Measurements from ENCODE around the gene LOC101059915.
A peak's percentile ranks its signal among the peaks of the same experiment; 100 is the strongest.
"Not testable (repeated sequence)": the region's sequence is repeated elsewhere in the genome, so short reads cannot be mapped to it uniquely, and the experiment has no call there.

The LOC101059915 gene

DNA sequence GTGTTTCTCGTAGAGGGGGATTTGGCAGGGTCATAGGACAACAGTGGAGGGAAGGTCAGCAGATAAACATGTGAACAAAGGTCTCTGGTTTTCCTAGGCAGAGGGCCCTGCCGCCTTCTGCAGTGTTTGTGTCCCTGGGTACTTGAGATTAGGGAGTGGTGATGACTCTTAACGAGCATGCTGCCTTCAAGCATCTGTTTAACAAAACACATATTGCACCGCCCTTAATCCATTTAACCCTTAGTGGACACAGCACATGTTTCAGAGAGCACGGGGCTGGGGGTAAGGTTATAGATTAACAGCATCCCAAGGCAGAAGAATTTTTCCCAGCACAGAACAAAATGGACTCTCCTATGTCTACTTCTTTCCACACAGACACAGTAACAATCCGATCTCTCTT lies 22.9 kb upstream of the LOC101059915 start:
- H3K4me3 ChIP-seq (ENCODE audit: low read length); H3K4me1 ChIP-seq (ENCODE audit: control insufficient read depth, insufficient read depth, low read length); H3K27ac ChIP-seq (ENCODE audit: low read length); ATAC-seq; intact Hi-C loops (cut with DNase I); H3K27me3 ChIP-seq (ENCODE audit: control insufficient read depth, insufficient read depth); DNase-seq; H3K9me3 ChIP-seq (ENCODE audit: control insufficient read depth, low read length): not testable (repeated sequence)
- 42% methylated on average over 5 of the region's 6 CpGs for WGBS

DNA sequence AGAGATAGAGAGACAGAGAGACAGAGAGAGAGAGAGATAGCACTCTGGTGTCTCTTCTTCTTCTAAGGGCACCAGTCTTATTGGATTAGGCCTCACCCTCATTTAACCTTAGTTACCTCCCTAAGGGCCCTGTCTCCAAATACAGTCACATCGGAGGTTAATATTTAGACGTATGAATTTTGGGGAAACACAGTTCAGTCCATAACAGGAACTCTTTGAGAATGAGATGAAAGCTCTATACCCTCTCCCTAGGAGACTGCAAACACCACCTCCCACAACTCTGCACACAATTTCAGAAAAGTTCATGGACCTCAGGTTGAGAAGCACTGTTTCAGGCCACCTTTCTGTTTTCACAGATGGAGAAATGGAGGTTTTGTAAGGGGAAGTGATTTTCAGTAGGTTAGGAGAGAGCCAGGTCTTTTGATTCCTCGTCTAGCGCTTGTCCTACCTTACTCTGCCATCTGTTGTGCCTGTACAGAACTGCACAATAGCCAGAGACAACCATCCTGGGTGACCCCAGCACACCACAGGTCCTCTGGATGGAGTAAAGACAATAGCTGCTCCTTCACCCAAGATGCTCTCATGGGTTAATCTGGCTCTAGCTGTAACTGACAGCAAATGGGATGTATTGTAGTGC lies 16.9 kb upstream of the LOC101059915 start:
- DNase-seq (no peak), ATAC-seq (peak; percentile 55 to 66)
- Histone ChIP-seq H3K4me1 (ENCODE audit: control insufficient read depth, insufficient read depth, low read length) (no peaks in the 10 kb centered on the region), H3K9me3 (ENCODE audit: control insufficient read depth, low read length) (no peaks in the 10 kb centered on the region), H3K27ac (ENCODE audit: low read length) (no peak overlapping the region), H3K4me3 (ENCODE audit: low read length) (no peak overlapping the region), H3K27me3 (ENCODE audit: control insufficient read depth, insufficient read depth) (no peaks in the 10 kb centered on the region)
- intact Hi-C loops (cut with DNase I): no loop called here
- 63% methylated on average over 4 of the region's 4 CpGs for WGBS

DNA sequence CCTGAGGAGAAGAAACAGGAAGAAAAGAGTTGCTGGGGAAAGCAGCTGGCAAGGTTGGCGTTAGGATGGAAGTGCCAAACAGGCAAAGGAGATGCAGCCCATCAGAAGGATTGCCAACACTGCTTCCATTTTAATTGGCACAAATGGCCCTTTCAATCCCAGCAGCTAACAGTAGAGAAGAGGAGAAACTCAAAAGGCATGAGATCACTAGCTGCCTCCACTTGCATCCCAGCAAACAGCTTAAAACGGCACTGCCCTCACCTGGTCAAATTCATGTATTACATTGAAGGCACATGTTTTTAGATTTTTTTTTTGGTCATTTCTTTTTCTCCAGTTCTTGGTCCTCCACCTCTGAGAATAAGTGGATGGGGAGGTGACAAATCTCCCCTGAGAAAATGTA lies 14.9 kb upstream of the LOC101059915 start:
- H3K27me3 ChIP-seq (ENCODE audit: control insufficient read depth, insufficient read depth): no peaks in the 10 kb centered on the region
- no peak overlapping the region for H3K4me3 ChIP-seq (ENCODE audit: low read length)
- DNase-seq (no peak), ATAC-seq (peak; percentile 33 to 48)
- no peaks in the 10 kb centered on the region for H3K9me3 ChIP-seq (ENCODE audit: control insufficient read depth, low read length)
- 28% methylated on average over 2 of the region's 2 CpGs for WGBS
- H3K4me1 ChIP-seq (ENCODE audit: control insufficient read depth, insufficient read depth, low read length): no peaks in the 10 kb centered on the region
- intact Hi-C loops (cut with DNase I): no loop called here
- H3K27ac ChIP-seq (ENCODE audit: low read length): no peak overlapping the region

DNA sequence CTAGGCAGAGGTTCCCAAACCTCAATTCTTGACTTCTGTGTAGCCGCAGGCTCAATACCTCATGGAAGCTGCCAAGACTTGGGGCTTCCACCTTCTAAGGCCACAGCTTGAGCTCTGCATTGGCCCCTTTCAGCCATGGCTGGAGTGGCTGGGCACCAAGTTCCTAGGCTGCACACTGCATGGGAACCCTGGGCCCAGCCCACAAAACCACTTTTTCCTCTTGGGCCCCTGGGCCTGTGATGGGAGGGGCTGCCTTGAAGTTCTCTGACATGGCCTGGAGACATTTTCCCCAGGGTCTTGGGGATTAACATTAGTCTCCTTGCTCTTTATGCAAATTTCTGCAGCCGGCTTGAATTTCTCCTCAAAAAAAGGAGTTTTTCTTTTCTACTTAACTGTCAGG lies 14.0 kb upstream of the LOC101059915 start:
- no peak for ATAC-seq
- intact Hi-C loops (cut with DNase I): no loop called here
- Histone ChIP-seq H3K4me3 (ENCODE audit: low read length) (no peak overlapping the region), H3K9me3 (ENCODE audit: control insufficient read depth, low read length) (no peaks in the 10 kb centered on the region), H3K27ac (ENCODE audit: low read length) (no peak overlapping the region), H3K27me3 (ENCODE audit: control insufficient read depth, insufficient read depth) (no peaks in the 10 kb centered on the region), H3K4me1 (ENCODE audit: control insufficient read depth, insufficient read depth, low read length) (no peaks in the 10 kb centered on the region)
- WGBS: 94% methylated on average over 2 of the region's 2 CpGs
- DNase-seq: no peak

DNA sequence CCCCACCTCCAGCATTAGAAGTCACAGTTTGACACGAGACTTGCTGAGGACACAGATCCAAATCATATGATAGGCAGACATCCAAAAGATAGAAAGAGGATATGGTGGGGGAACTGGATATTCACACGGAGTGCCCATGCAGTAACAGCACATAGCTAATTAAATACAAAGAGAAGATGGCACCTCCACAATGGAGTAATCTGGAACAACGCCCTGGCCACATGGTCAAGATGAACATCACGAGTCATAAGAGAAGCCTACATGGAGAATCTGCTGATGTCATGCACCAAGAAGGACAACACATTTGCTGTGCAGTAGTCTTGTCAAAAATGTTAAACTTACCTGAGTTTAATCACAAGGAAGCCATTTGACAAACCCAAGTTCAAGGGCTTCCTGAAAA lies 10.1 kb upstream of the LOC101059915 start:
- 79% methylated on average over 4 of the region's 4 CpGs for WGBS
- Histone ChIP-seq H3K4me3 (ENCODE audit: low read length) (no peak overlapping the region), H3K9me3 (ENCODE audit: control insufficient read depth, low read length) (no peaks in the 10 kb centered on the region), H3K27me3 (ENCODE audit: control insufficient read depth, insufficient read depth) (no peaks in the 10 kb centered on the region), H3K4me1 (ENCODE audit: control insufficient read depth, insufficient read depth, low read length) (no peaks in the 10 kb centered on the region), H3K27ac (ENCODE audit: low read length) (no peak overlapping the region)
- no peak for DNase-seq
- ATAC-seq: no peak
- intact Hi-C loops (cut with DNase I): no loop called here

DNA sequence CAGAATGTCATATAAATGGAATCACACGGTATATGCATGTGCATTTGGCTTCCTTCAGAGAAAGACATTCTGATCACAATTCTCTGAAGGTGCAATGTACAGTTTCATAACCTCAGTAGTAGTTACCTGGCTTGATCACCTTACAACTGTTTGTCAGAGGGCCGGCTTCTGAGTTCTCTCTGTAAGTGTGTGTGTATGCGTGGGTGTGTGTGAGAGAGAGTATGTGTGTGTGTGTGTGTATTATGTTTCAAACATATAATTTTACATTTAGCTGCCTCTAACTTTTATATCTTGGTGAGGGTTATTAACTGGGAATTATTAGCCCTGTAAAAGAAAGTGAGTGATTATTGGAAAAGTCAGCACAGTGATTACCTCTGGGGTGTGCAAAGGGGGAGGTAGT lies 8.0 kb upstream of the LOC101059915 start:
- WGBS: 63% methylated on average over 3 of the region's 3 CpGs
- Histone ChIP-seq H3K4me1 (ENCODE audit: control insufficient read depth, insufficient read depth, low read length) (no peaks in the 10 kb centered on the region), H3K9me3 (ENCODE audit: control insufficient read depth, low read length) (no peaks in the 10 kb centered on the region), H3K27ac (ENCODE audit: low read length) (no peak overlapping the region), H3K27me3 (ENCODE audit: control insufficient read depth, insufficient read depth) (no peaks in the 10 kb centered on the region), H3K4me3 (ENCODE audit: low read length) (no peak overlapping the region)
- ATAC-seq: no peak
- intact Hi-C loops (cut with DNase I): no loop called here
- DNase-seq: no peak

DNA sequence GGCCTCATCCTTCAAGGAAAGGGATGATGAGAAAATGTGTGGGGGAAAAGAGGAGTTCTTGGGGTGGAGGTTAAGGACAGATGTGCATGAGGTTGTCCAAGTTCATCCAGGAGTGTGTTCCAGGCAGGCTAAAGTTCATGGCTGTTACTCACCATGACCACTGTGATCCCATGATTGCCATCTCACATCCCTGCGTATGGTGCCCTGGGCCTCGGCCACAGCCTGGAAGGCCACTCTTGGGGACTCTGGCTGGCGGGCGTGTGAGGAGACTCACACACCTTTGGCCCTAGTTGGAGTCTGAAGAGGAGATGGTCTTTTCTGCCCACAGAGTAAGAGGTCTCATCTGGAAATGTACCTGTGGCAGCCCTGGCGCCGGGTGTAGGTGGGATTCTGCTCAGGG lies 7.4 kb upstream of the LOC101059915 start:
- H3K4me1 ChIP-seq (ENCODE audit: control insufficient read depth, insufficient read depth, low read length): no peaks in the 10 kb centered on the region
- no peaks in the 10 kb centered on the region for H3K27me3 ChIP-seq (ENCODE audit: control insufficient read depth, insufficient read depth)
- no peak overlapping the region for H3K27ac ChIP-seq (ENCODE audit: low read length)
- no peaks in the 10 kb centered on the region for H3K9me3 ChIP-seq (ENCODE audit: control insufficient read depth, low read length)
- no peak for DNase-seq
- intact Hi-C loops (cut with DNase I): no loop called here
- 96% methylated on average over 6 of the region's 6 CpGs for WGBS
- no peak for ATAC-seq
- no peak overlapping the region for H3K4me3 ChIP-seq (ENCODE audit: low read length)

DNA sequence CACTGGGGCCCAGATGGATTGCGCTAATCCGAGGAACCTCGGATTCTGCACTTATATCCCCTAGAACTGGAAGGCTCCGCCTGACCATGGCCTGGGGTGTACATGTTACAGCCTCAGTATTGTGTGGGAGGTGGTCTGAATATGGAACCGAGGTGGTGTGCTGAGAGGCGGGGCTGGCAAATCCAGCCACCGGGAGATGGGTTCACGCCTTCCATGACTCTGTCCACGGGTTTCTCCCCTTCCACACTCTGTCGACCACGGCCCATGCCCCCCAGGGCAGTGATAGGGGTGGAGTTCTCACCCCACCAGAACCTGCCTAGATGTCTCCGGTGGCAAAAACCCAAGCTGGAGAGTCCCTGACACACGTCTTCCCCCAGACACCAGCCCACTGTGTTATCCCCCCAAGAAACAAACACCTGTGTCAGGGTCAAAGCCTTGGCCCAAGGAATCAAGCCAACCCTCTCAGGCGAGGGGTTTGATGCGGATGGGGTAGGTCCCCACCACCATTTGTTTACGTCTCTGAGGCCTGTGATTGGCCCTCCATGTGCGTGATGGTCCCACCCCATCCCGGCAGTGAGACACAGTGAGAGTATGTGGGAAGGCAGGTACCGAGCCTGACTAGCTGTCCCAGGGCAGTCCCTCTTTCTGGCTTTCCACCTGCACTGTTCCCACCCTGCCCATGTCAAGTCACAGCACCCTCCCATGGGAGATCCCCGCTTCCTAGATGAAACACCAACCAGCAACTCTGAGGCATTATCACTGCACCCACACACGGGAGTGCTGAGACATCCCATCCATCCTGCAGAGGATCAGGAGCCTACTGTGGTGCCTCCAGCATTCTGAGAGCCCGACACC lies 6.6 kb upstream of the LOC101059915 start:
- Histone ChIP-seq H3K9me3 (ENCODE audit: control insufficient read depth, low read length) (no peaks in the 10 kb centered on the region), H3K4me1 (ENCODE audit: control insufficient read depth, insufficient read depth, low read length) (no peaks in the 10 kb centered on the region), H3K4me3 (ENCODE audit: low read length) (no peak overlapping the region), H3K27me3 (ENCODE audit: control insufficient read depth, insufficient read depth) (no peaks in the 10 kb centered on the region), H3K27ac (ENCODE audit: low read length) (no peak overlapping the region)
- ATAC-seq: no peak
- no peak for DNase-seq
- intact Hi-C loops (cut with DNase I): no loop called here
- WGBS: 87% methylated on average over 22 of the region's 22 CpGs

DNA sequence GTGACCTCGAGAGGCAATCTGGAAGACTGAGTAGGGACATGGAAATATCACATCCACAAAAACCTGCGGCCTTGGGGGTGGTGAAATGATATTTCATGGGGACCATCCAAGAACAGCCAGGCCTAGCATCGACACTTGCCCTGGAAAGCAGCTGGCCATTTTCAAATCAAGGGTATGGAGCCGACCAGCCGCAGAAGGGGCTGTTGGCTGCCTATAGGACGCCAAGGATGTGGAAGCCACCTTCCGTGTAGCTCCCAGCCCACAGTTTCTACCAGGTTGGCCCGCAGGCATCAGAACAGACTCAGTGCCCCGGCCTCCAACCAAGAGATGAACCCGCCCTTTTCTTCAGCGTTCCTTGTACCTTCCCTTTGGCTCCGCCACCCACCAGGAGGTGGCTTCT lies 5.4 kb upstream of the LOC101059915 start:
- no peaks in the 10 kb centered on the region for H3K9me3 ChIP-seq (ENCODE audit: control insufficient read depth, low read length)
- no peak for DNase-seq
- WGBS: 82% methylated on average over 12 of the region's 12 CpGs
- H3K4me3 ChIP-seq (ENCODE audit: low read length): no peak overlapping the region
- H3K4me1 ChIP-seq (ENCODE audit: control insufficient read depth, insufficient read depth, low read length): no peaks in the 10 kb centered on the region
- H3K27ac ChIP-seq (ENCODE audit: low read length): no peak overlapping the region
- no peaks in the 10 kb centered on the region for H3K27me3 ChIP-seq (ENCODE audit: control insufficient read depth, insufficient read depth)
- no peak for ATAC-seq
- intact Hi-C loops (cut with DNase I): no loop called here

DNA sequence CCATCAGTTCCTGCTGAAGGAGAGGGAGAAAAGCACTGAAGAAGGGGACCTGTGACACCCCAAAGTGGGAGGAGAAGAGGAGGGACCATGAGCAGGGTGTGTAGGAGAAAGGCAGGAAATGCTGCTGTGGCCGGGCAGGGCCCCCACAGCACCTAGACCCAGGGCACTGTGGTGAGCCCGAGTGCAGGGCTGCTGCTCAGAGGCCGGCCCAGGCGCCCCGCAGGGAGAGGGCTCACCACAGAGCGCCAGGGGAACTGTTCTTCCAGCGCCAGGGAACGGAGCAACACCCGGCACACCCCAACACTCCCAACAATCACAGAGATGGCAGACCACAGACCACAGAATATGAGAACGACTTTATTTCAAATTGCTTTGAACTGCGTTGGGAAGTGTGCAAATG lies 4.7 kb upstream of the LOC101059915 start:
- DNase-seq; intact Hi-C loops (cut with DNase I); H3K4me1 ChIP-seq (ENCODE audit: control insufficient read depth, insufficient read depth, low read length); H3K4me3 ChIP-seq (ENCODE audit: low read length); H3K27ac ChIP-seq (ENCODE audit: low read length); H3K27me3 ChIP-seq (ENCODE audit: control insufficient read depth, insufficient read depth); ATAC-seq; H3K9me3 ChIP-seq (ENCODE audit: control insufficient read depth, low read length): not testable (repeated sequence)
- WGBS: 67% methylated on average over 11 of the region's 11 CpGs

DNA sequence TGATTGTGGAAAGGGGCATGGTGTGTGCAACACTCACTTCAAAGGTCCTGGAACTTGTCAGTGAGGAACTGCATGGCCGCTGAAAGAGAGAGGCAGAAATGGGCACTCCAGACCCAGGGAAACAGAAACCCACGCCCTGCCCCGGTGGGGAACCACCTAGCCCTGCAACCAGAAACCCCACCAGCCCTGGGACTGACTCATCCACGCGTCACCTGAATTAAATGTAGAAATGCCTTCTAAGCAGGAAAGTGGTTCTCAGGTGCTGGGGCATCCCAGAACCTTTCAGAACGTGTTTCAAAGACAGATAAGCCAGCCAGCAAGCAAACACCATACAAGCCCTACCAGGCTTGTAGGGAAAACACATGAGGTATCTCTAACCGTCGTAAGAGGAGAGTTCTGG lies 4.1 kb upstream of the LOC101059915 start:
- H3K4me3 ChIP-seq (ENCODE audit: low read length): not testable (repeated sequence)

More for the DNA sequence above, 4.1 kb upstream of the LOC101059915 start:
- H3K4me1 ChIP-seq (ENCODE audit: control insufficient read depth, insufficient read depth, low read length); ATAC-seq; DNase-seq; H3K27me3 ChIP-seq (ENCODE audit: control insufficient read depth, insufficient read depth); intact Hi-C loops (cut with DNase I); H3K27ac ChIP-seq (ENCODE audit: low read length); H3K9me3 ChIP-seq (ENCODE audit: control insufficient read depth, low read length): not testable (repeated sequence)
- WGBS: 83% methylated on average over 8 of the region's 8 CpGs
